Lung (tissue), 12 donors: ENCODE results near the gene EDDM3A. TPM values are rescaled to one million over a fixed set of nuclear protein-coding genes. Genes with fewer than 3 reads are reported as not detected.

ENCODE experiments used
- ATAC-seq: fragments of 200-7000 bp; cut with Tn5 transposase; one replicate; pipeline ENCODE4 v1.9.1; 2020; ENCODE audit warnings: moderate number of reproducible peaks; ENCODE audit not compliant: insufficient read depth, low FRiP score
- DNase-seq, 3 donors: peaks; one replicate each; pipeline ENCODE4 v3.0.0-alpha.2; 2013 to 2017
- H3K27ac ChIP-seq, 2 donors: one replicate each; pipeline ENCODE4 v1.5.1; 2013; ENCODE audit warnings: mild to moderate bottlenecking in 2 of 2, moderate library complexity in 2 of 2, control low read depth in 1 of 2, inconsistent platforms in 1 of 2, low read depth in 1 of 2, low read length in 1 of 2
- H3K27me3 ChIP-seq, 3 donors: one replicate each; pipeline ENCODE4 v1.5.1; 2013; ENCODE audit warnings: low read length in 2 of 3; ENCODE audit not compliant: control insufficient read depth in 3 of 3, insufficient read depth in 3 of 3
- H3K36me3 ChIP-seq, 4 donors: one replicate each; pipeline ENCODE4 v1.5.1; 2013; ENCODE audit warnings: low read length in 4 of 4, mild to moderate bottlenecking in 1 of 4, moderate library complexity in 1 of 4; ENCODE audit not compliant: control insufficient read depth in 4 of 4, insufficient read depth in 4 of 4
- H3K4me1 ChIP-seq, 5 donors: one replicate each; pipeline ENCODE4 v1.5.1; 2013; ENCODE audit warnings: low read length in 5 of 5, mild to moderate bottlenecking in 2 of 5, moderate library complexity in 1 of 5; ENCODE audit not compliant: control insufficient read depth in 5 of 5, insufficient read depth in 5 of 5
- H3K4me3 ChIP-seq: one replicate; pipeline ENCODE4 v1.5.1; 2013; ENCODE audit warnings: mild to moderate bottlenecking, control low read depth, moderate library complexity
- H3K9ac ChIP-seq, 2 donors: one replicate each; pipeline ENCODE4 v1.5.1; 2013; ENCODE audit warnings: low read length in 2 of 2, control low read depth in 1 of 2; ENCODE audit not compliant: insufficient read depth in 1 of 2
- H3K9me3 ChIP-seq, 4 donors: one replicate each; pipeline ENCODE4 v1.5.1; 2013; ENCODE audit warnings: low read length in 3 of 4, mild to moderate bottlenecking in 1 of 4, moderate library complexity in 1 of 4; ENCODE audit not compliant: control insufficient read depth in 4 of 4, insufficient read depth in 3 of 4
- CTCF ChIP-seq: IDR thresholded peaks from 2 replicates; pipeline ENCODE4 v1.5.1; 2012; ENCODE audit warnings: mild to moderate bottlenecking; ENCODE audit errors: control extremely low read depth, extremely low read depth
- WGBS, 2 donors: extraction: QIAGEN DNeasy Blood & Tissue Kit; methylation state at CpG; one replicate each; pipeline ENCODE4 v1.1.7; 2013; 5-methylcytosine and 5-hydroxymethylcytosine counted together
- polyA plus RNA-seq, 2 donors: library from polyadenylated mRNA; stranded (reverse); fragments of 200-250 nt; gene quantifications; one replicate each; pipeline ENCODE4 v1.2.1, GENCODE V29; 2013
- total RNA-seq, 2 donors: library from RNA; depleted of rRNA in 1 of 2; stranded (reverse); fragments of >200 nt in 1 of 2; gene quantifications; one replicate each; pipeline ENCODE4 v1.2.1, GENCODE V29; 2014 to 2021
- donor health status: control.
- donor health status: control.
- donor health status: Bipolar disorder and iron deficiency.
- donor health status: healthy.
- donor health status: DM: yes; HTN: yes; CAD: no.

Gene EDDM3A
- total and polyA plus RNA-seq, 4 donors: not detected

DNA sequence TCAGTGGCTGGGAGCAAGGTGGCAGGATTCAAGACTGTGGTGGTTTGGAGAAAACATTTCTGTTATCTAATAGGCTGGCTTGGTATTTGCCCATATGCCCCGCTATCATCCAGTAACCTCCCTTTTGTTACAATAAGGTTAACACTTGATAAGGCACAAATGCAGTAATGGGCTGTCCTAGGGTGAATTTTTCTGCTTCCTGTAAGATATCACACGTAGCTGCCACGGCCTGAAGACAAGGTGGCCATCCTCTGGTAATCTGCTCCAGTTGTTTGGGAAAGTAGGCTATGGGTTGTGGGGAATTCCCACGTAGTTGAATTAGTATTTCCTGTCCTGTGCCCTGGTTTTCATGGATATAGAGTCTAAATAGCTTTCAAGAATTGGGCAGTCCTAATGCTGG lies 34.0 kb upstream of the EDDM3A start:
- DNase-seq (no peak), ATAC-seq (no peak)
- Histone ChIP-seq H3K36me3 (no peaks in the 10 kb centered on the region), H3K9me3 (no peaks in the 10 kb centered on the region), H3K9ac (no peak overlapping the region), H3K27me3 (no peaks in the 10 kb centered on the region), H3K27ac (peak overlapping the region in 1 of 2 donors; percentile 37), H3K4me3 (no peak overlapping the region), H3K4me1 (peaks cover 0 to 13% (median 2%) of the 10 kb centered on the region in 5 donors)
- no peak for TF ChIP-seq CTCF
- whole genome bisulfite sequencing, 2 donors: 40 to 58% methylated on average over 4 of the region's 4 CpGs

- no peak overlapping the region for H3K27ac ChIP-seq
- H3K36me3 ChIP-seq: no peaks in the 10 kb centered on the region
- H3K4me1 ChIP-seq: peaks cover 0 to 13% (median 0%) of the 10 kb centered on the region in 5 donors
- ATAC-seq (no peak), DNase-seq (no peak)
- H3K9ac ChIP-seq: no peak overlapping the region
- 50 to 70% methylated on average over 2 of the region's 2 CpGs for WGBS, 2 donors
- no peak for TF ChIP-seq CTCF
- no peak overlapping the region for H3K4me3 ChIP-seq
- H3K27me3 ChIP-seq: no peaks in the 10 kb centered on the region
- H3K9me3 ChIP-seq: no peaks in the 10 kb centered on the region
These were observed 32.8 kb upstream of the EDDM3A start for GRCh38 chr14:20712904-20713303.

GRCh38 chr14:20714593-20715250 lies 31.0 kb upstream of the EDDM3A start:
- Histone ChIP-seq H3K4me3 (no peak overlapping the region), H3K27me3 (no peaks in the 10 kb centered on the region), H3K27ac (peak overlapping the region in 1 of 2 donors; percentile 89), H3K9ac (no peak overlapping the region), H3K4me1 (peaks cover 0 to 13% (median 0%) of the 10 kb centered on the region in 5 donors), H3K36me3 (no peaks in the 10 kb centered on the region), H3K9me3 (no peaks in the 10 kb centered on the region)
- ATAC-seq: peak; percentile 72
- TF ChIP-seq CTCF: no peak
- WGBS, 2 donors: 8 to 26% methylated on average over 4 of the region's 4 CpGs
- DNase-seq: peak in 1 of 3 donors; percentile 47
